HepG2 (cell line): Measurements from ENCODE around the gene EPHX1. TPM values are rescaled to one million over a fixed set of nuclear protein-coding genes. Genes with fewer than 3 reads are reported as not detected.

Source experiments
- CHD2 ChIP-seq: IDR thresholded peaks from 2 replicates; pipeline ENCODE4 v1.6.1; 2011; ENCODE audit warnings: low read depth, low read length, improper control_type of control experiment
- ESRRA ChIP-seq: sonication (generic); formaldehyde crosslinking; IDR thresholded peaks from 2 replicates; pipeline ENCODE4 v1.5.1; 2020; ENCODE audit warnings: mild to moderate bottlenecking, low read depth, missing genetic modification reagents
- EZH2 ChIP-seq: conservative IDR thresholded peaks from 2 replicates; pipeline ENCODE4 v1.6.1; 2012; ENCODE audit warnings: mild to moderate bottlenecking, low read depth, low read length, moderate library complexity
- HES4 ChIP-seq: sonication (generic); formaldehyde crosslinking; IDR thresholded peaks from 2 replicates; pipeline ENCODE4 v1.9.0; 2021; ENCODE audit warnings: mild to moderate bottlenecking, missing genetic modification reagents, borderline replicate concordance
- IRX3 ChIP-seq: sonication (generic); formaldehyde crosslinking; IDR thresholded peaks from 2 replicates; pipeline ENCODE4 v1.8.1; 2023; ENCODE audit warnings: mild to moderate bottlenecking, low read depth, missing genetic modification reagents, borderline replicate concordance
- KLF15 ChIP-seq: sonication (generic); formaldehyde crosslinking; IDR thresholded peaks from 2 replicates; pipeline ENCODE4 v1.8.1; 2023; ENCODE audit warnings: borderline replicate concordance, mild to moderate bottlenecking, inconsistent platforms, missing genetic modification reagents, mixed read lengths
- KLF16 ChIP-seq, 2 experiments: sonication (generic) in 1 of 2; formaldehyde crosslinking in 1 of 2; IDR thresholded peaks; 2 replicates each; pipeline versions ENCODE4 v1.6.1 to v1.8.0; 2016 to 2023; ENCODE audit warnings: missing genetic modification reagents in 2 of 2, missing compliant biosample characterization in 1 of 2
- KMT2B ChIP-seq: IDR thresholded peaks from 2 replicates; pipeline ENCODE4 v1.6.1; 2016; ENCODE audit warnings: missing genetic modification reagents, missing compliant biosample characterization
- NCOA5 ChIP-seq: sonication (generic); formaldehyde crosslinking; IDR thresholded peaks from 2 replicates; pipeline ENCODE4 v1.4.0; 2020; ENCODE audit warnings: missing genetic modification reagents
- PCBP2 ChIP-seq: fragments of 200-400 bp; formaldehyde crosslinking; optimal IDR thresholded peaks from 2 replicates; pipeline ENCODE3; 2018; ENCODE audit warnings: low read length, low read depth; ENCODE audit not compliant: poor library complexity, severe bottlenecking
- RARA ChIP-seq: IDR thresholded peaks from 2 replicates; pipeline ENCODE4 v1.6.1; 2016; ENCODE audit warnings: missing genetic modification reagents, missing compliant biosample characterization
- RBM39 ChIP-seq: fragments of 200-400 bp; formaldehyde crosslinking; IDR thresholded peaks from one replicate; pipeline ENCODE4 v1.6.1; 2018; ENCODE audit warnings: antibody characterized with exemption, mild to moderate bottlenecking, low read depth, low read length; ENCODE audit not compliant: poor library complexity, severe bottlenecking
- SRSF9 ChIP-seq: fragments of 200-400 bp; formaldehyde crosslinking; IDR thresholded peaks from 2 replicates; pipeline ENCODE4 v1.6.1; 2018; ENCODE audit warnings: borderline replicate concordance, mild to moderate bottlenecking, low read depth, low read length; ENCODE audit not compliant: insufficient read depth, poor library complexity, severe bottlenecking
- TBL1XR1 ChIP-seq: fragments of 150-350 bp; IDR thresholded peaks from 2 replicates; pipeline ENCODE4 v1.6.1; 2014; ENCODE audit warnings: borderline replicate concordance, low read length; ENCODE audit not compliant: partially characterized antibody
- TBP ChIP-seq: sonication (generic); formaldehyde crosslinking; IDR thresholded peaks from 2 replicates; pipeline ENCODE4 v1.5.0; 2020; ENCODE audit warnings: missing genetic modification reagents
- TBX2 ChIP-seq: sonication (generic); formaldehyde crosslinking; IDR thresholded peaks from 2 replicates; pipeline ENCODE4 v1.5.0; 2020; ENCODE audit warnings: missing genetic modification reagents, mild to moderate bottlenecking, borderline replicate concordance
- TCF12 ChIP-seq, 2 experiments: fragments of 450-650 bp in 1 of 2; sonication (generic) in 1 of 2; formaldehyde crosslinking in 1 of 2; IDR thresholded peaks; 2 replicates each; pipeline versions ENCODE4 v1.6.1 to v1.8.0; 2017 to 2022; ENCODE audit warnings: antibody characterized with exemption in 1 of 2, mild to moderate bottlenecking in 1 of 2, missing genetic modification reagents in 1 of 2, moderate library complexity in 1 of 2
- YEATS2 ChIP-seq: sonication (generic); formaldehyde crosslinking; IDR thresholded peaks from 2 replicates; pipeline ENCODE4 v1.4.0; 2020; ENCODE audit warnings: missing genetic modification reagents, borderline replicate concordance
- ZNF224 ChIP-seq: sonication (generic); formaldehyde crosslinking; IDR thresholded peaks from 2 replicates; pipeline ENCODE4 v1.5.0; 2020; ENCODE audit warnings: mild to moderate bottlenecking, missing genetic modification reagents
- ZNF24 ChIP-seq: fragments of 450-650 bp; IDR thresholded peaks from 2 replicates; pipeline ENCODE4 v1.6.1; 2017; ENCODE audit warnings: antibody characterized with exemption, mild to moderate bottlenecking
- ZNF263 ChIP-seq: sonication (generic); formaldehyde crosslinking; IDR thresholded peaks from 2 replicates; pipeline ENCODE4 v1.4.0; 2020; ENCODE audit warnings: missing genetic modification reagents
- ZNF331 ChIP-seq: sonication (generic); formaldehyde crosslinking; IDR thresholded peaks from 2 replicates; pipeline ENCODE4 v1.4.0; 2020; ENCODE audit warnings: missing genetic modification reagents
- ZNF335 ChIP-seq: sonication (generic); formaldehyde crosslinking; IDR thresholded peaks from 2 replicates; pipeline ENCODE4 v1.4.0; 2020; ENCODE audit warnings: missing genetic modification reagents
- ZNF530 ChIP-seq: sonication (generic); formaldehyde crosslinking; IDR thresholded peaks from 2 replicates; pipeline ENCODE4 v1.5.0; 2020; ENCODE audit warnings: low read depth, mild to moderate bottlenecking, missing genetic modification reagents
- ZNF737 ChIP-seq: sonication (generic); formaldehyde crosslinking; IDR thresholded peaks from 2 replicates; pipeline ENCODE4 v1.5.0; 2020; ENCODE audit warnings: missing genetic modification reagents, mild to moderate bottlenecking, borderline replicate concordance
- ZSCAN9 ChIP-seq: IDR thresholded peaks from 2 replicates; pipeline ENCODE4 v1.6.1; 2016; ENCODE audit warnings: borderline replicate concordance
- polyA plus RNA-seq, 8 experiments: library from polyadenylated mRNA; depleted of rRNA in 3 of 8; stranded (reverse) in 7 of 8; unstranded in 1 of 8; fragments of >200 nt; fragmentation: Illumina TruSeq in 4 of 8; extraction: Trizol in 4 of 8; gene quantifications; 2 replicates each; pipeline versions ENCODE4 v1.2.1 to v1.2.3, GENCODE V29; 2011 to 2016; ENCODE audit warnings: low read depth in 4 of 8, missing spikeins in 1 of 8, mixed read lengths in 1 of 8; ENCODE audit not compliant: insufficient read depth in 1 of 8
- total RNA-seq, 5 experiments: library from RNA; depleted of rRNA; stranded (reverse); fragments of >200 nt; fragmentation: Illumina TruSeq; extraction: Trizol; gene quantifications; 2 replicates each; pipeline ENCODE4 v1.2.3, GENCODE V29; 2016; ENCODE audit warnings: low read depth in 1 of 5
- TF ChIP-seq, protein P1 (sequence below): IDR thresholded peaks from 2 replicates; pipeline ENCODE4 v1.6.1; 2016; ENCODE audit warnings: low read depth, borderline replicate concordance
- TF ChIP-seq, protein P2 (sequence below): IDR thresholded peaks from 2 replicates; pipeline ENCODE4 v1.6.1; 2016; ENCODE audit warnings: missing compliant biosample characterization, missing genetic modification reagents, borderline replicate concordance

EPHX1 gene
- total and polyA plus RNA-seq, 2 of the 13 experiments (the other 11 are each of a cell fraction or from before 2014, with no cell fraction given): 27.7 to 36.5 TPM

DNA sequence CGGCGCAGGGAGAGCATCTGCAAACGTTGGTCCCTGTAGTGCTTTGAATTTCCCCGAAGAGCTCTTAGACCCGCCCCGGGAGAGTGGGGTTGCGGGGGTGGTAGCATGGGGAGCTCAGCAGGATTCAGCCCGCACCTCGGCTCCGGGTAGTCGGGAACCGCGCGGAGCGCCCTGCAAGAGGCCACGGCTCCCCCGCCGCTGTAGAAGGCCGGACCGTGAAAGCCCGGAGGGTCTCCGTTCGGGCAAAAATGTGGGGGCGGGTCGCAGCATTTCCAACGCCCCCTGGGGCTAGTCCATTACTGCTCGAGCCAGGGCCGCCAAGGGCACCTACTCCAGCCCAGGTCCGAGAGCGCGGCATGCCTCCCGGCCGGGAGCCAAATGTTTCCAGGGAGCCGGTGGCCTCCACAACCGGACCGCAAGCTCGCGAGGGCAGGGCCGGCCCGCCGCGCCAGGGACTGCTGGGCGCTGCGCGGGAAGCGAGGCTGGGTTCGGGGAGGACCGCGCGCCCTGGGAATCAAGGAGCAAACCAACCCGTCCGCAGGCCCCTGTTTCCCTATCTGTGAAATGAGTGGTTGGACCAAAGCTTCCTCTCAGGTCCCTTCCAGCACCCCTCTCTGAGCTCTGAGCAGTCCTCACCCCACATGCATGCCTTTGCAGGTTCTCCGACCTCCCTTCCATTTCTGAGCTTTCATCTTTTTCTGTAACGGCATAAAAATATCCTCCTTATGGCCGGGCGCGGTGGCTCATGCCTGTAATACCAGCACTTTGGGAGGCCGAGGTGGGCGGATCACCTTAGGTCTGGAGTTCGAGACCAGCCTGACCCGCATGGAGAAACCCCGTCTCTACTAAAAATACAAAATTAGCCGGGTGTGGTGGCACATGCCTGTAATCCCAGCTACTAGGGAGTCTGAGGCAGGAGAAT is 73.0 kb downstream of the EPHX1 start (continued):
- TF ChIP-seq, protein P1, sequence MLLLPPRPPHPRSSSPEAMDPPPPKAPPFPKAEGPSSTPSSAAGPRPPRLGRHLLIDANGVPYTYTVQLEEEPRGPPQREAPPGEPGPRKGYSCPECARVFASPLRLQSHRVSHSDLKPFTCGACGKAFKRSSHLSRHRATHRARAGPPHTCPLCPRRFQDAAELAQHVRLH: peak; percentile 7; the same call in 1 of the 2 replicates
- TF ChIP-seq TCF12 (IDR thresholded peaks at IDR 0.05): no peak
- TF ChIP-seq TCF12 (CRISPR knock-in tag; IDR thresholded peaks at IDR 0.05): no peak; the same call in 1 of the 2 replicates
- no peak for TF ChIP-seq TBL1XR1
- no peak for TF ChIP-seq ESRRA (CRISPR knock-in tag)
- TF ChIP-seq ZNF331: no peak
- no peak for TF ChIP-seq EZH2
- 0 out of 2 replicates have a peak, but pooled peaks have one; percentile 30 for TF ChIP-seq ZNF224 (CRISPR knock-in tag)
- no peak for TF ChIP-seq PCBP2
- no peak for TF ChIP-seq YEATS2 (CRISPR knock-in tag)
- no peak; the same call in 1 of the 2 replicates for TF ChIP-seq KLF15 (CRISPR knock-in tag)
- no peak for TF ChIP-seq ZNF335 (CRISPR knock-in tag)
- no peak for TF ChIP-seq ZNF737 (CRISPR knock-in tag)
- TF ChIP-seq SRSF9: no peak
- TF ChIP-seq NCOA5: no peak
- TF ChIP-seq ZNF24: no peak
- TF ChIP-seq ZNF530 (CRISPR knock-in tag): no peak
- TF ChIP-seq KLF16 (CRISPR knock-in tag; IDR thresholded peaks at IDR 0.05): no peak
- TF ChIP-seq ZNF263 (CRISPR knock-in tag): peak; percentile 86
- peak; percentile 24; the same call in 1 of the 2 replicates for TF ChIP-seq TBX2 (CRISPR knock-in tag)
- TF ChIP-seq KMT2B: 0 out of 2 replicates have a peak, but pooled peaks have one; percentile 12
- TF ChIP-seq RBM39: no peak
- no peak; the same call in 1 of the 2 replicates for TF ChIP-seq IRX3 (CRISPR knock-in tag)
- TF ChIP-seq CHD2: 0 out of 2 replicates have a peak, but pooled peaks have one; percentile 41
- no peak for TF ChIP-seq TBP (CRISPR knock-in tag)
- TF ChIP-seq HES4: 0 out of 2 replicates have a peak, but pooled peaks have one; percentile 21
- no peak for TF ChIP-seq RARA (CRISPR knock-in tag)
- TF ChIP-seq ZSCAN9 (CRISPR knock-in tag): no peak
- TF ChIP-seq, protein P2, sequence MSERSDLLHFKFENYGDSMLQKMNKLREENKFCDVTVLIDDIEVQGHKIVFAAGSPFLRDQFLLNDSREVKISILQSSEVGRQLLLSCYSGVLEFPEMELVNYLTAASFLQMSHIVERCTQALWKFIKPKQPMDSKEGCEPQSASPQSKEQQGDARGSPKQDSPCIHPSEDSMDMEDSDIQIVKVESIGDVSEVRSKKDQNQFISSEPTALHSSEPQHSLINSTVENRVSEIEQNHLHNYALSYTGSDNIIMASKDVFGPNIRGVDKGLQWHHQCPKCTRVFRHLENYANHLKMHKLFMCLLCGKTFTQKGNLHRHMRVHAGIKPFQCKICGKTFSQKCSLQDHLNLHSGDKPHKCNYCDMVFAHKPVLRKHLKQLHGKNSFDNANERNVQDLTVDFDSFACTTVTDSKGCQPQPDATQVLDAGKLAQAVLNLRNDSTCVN (CRISPR knock-in tag): no peak
